ENCODE data around the gene PER2. TPM values are rescaled to one million over a fixed set of nuclear protein-coding genes. Genes with fewer than 3 reads are reported as not detected.

Gene PER2
- total and polyA plus RNA-seq, 2 donors from 2014 or later, result 1.8 to 28.4 TPM

- Histone ChIP-seq H3K27ac (ENCODE audit: low read depth in 2 of 2, low read length in 2 of 2) (no peak overlapping the region), H3K9ac (ENCODE audit: low read length in 3 of 3) (no peak overlapping the region), H3K4me3 (ENCODE audit: low read length in 3 of 3) (no peak overlapping the region), H3K9me3 (ENCODE audit: control insufficient read depth in 2 of 3, insufficient read depth in 1 of 3, low read length in 3 of 3) (no peaks in the 10 kb centered on the region), H3K27me3 (ENCODE audit: control insufficient read depth, insufficient read depth, low read length) (no peaks in the 10 kb centered on the region), H3K36me3 (ENCODE audit: control insufficient read depth in 2 of 3, insufficient read depth in 3 of 3, low read length in 3 of 3) (peaks cover 0 to 48% (median 23%) of the 10 kb centered on the region in 3 donors), H3K4me1 (ENCODE audit: control insufficient read depth in 2 of 3, insufficient read depth in 2 of 3, low read depth in 1 of 3, low read length in 3 of 3) (peaks cover 0 to 2% (median 0%) of the 10 kb centered on the region in 3 donors)
- TF ChIP-seq, protein P1, sequence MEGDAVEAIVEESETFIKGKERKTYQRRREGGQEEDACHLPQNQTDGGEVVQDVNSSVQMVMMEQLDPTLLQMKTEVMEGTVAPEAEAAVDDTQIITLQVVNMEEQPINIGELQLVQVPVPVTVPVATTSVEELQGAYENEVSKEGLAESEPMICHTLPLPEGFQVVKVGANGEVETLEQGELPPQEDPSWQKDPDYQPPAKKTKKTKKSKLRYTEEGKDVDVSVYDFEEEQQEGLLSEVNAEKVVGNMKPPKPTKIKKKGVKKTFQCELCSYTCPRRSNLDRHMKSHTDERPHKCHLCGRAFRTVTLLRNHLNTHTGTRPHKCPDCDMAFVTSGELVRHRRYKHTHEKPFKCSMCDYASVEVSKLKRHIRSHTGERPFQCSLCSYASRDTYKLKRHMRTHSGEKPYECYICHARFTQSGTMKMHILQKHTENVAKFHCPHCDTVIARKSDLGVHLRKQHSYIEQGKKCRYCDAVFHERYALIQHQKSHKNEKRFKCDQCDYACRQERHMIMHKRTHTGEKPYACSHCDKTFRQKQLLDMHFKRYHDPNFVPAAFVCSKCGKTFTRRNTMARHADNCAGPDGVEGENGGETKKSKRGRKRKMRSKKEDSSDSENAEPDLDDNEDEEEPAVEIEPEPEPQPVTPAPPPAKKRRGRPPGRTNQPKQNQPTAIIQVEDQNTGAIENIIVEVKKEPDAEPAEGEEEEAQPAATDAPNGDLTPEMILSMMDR (IDR thresholded peaks at IDR 0.05; ENCODE audit: borderline replicate concordance, extremely low read depth, insufficient read depth), result no peak
- intact Hi-C loops (cut with DNase I), result loop anchor here (10.0 kb wide), 1 partner anchor 405 kb away; no protein-coding TSS in a partner anchor
- no peak for FAIRE-seq
- DNase-seq, result no peak
These were observed 18.7 kb downstream of the PER2 start for GRCh38 chr2:238269741-238270140.

GRCh38 chr2:238267884-238268680, 20.3 kb downstream of the PER2 start:
- Histone ChIP-seq H3K36me3 (ENCODE audit: control insufficient read depth in 2 of 3, insufficient read depth in 3 of 3, low read length in 3 of 3) (peaks cover 0 to 49% (median 22%) of the 10 kb centered on the region in 3 donors), H3K27me3 (ENCODE audit: control insufficient read depth, insufficient read depth, low read length) (no peaks in the 10 kb centered on the region), H3K9ac (ENCODE audit: low read length in 3 of 3) (no peak overlapping the region), H3K4me3 (ENCODE audit: low read length in 3 of 3) (no peak overlapping the region), H3K9me3 (ENCODE audit: control insufficient read depth in 2 of 3, insufficient read depth in 1 of 3, low read length in 3 of 3) (no peaks in the 10 kb centered on the region), H3K27ac (ENCODE audit: low read depth in 2 of 2, low read length in 2 of 2) (no peak overlapping the region), H3K4me1 (ENCODE audit: control insufficient read depth in 2 of 3, insufficient read depth in 2 of 3, low read depth in 1 of 3, low read length in 3 of 3) (peaks cover 0 to 8% (median 0%) of the 10 kb centered on the region in 3 donors)
- FAIRE-seq (no peak), DNase-seq (peak in 1 of 5 donors; percentile 39)
- intact Hi-C loops (cut with DNase I), result loop anchor here (10.0 kb wide), 1 partner anchor 403 kb away; no protein-coding TSS in a partner anchor
- TF ChIP-seq, protein P1 (IDR thresholded peaks at IDR 0.05; ENCODE audit: borderline replicate concordance, extremely low read depth, insufficient read depth), result no peak

GRCh38 chr2:238267341-238267710, 21.1 kb downstream of the PER2 start:
- H3K27me3 ChIP-seq (ENCODE audit: control insufficient read depth, insufficient read depth, low read length), result no peaks in the 10 kb centered on the region
- TF ChIP-seq, protein P1 (IDR thresholded peaks at IDR 0.05; ENCODE audit: borderline replicate concordance, extremely low read depth, insufficient read depth), result no peak
- no peak overlapping the region for H3K9ac ChIP-seq (ENCODE audit: low read length in 3 of 3)
- H3K9me3 ChIP-seq (ENCODE audit: control insufficient read depth in 2 of 3, insufficient read depth in 1 of 3, low read length in 3 of 3), result no peaks in the 10 kb centered on the region
- intact Hi-C loops (cut with DNase I), result loop anchor here (10.0 kb wide), 1 partner anchor 403 kb away; no protein-coding TSS in a partner anchor
- no peak overlapping the region for H3K4me3 ChIP-seq (ENCODE audit: low read length in 3 of 3)
- peaks cover 0 to 46% (median 17%) of the 10 kb centered on the region in 3 donors for H3K36me3 ChIP-seq (ENCODE audit: control insufficient read depth in 2 of 3, insufficient read depth in 3 of 3, low read length in 3 of 3)
- no peak for FAIRE-seq
- DNase-seq, result no peak
- H3K4me1 ChIP-seq (ENCODE audit: control insufficient read depth in 2 of 3, insufficient read depth in 2 of 3, low read depth in 1 of 3, low read length in 3 of 3), result peaks cover 0 to 14% (median 6%) of the 10 kb centered on the region in 3 donors
- H3K27ac ChIP-seq (ENCODE audit: low read depth in 2 of 2, low read length in 2 of 2), result no peak overlapping the region
